B cell (primary cell): ENCODE data around the gene TAF1C. TPM values are rescaled to one million over a fixed set of nuclear protein-coding genes. Genes with fewer than 3 reads are reported as not detected.

ENCODE experiments used
- ATAC-seq: fragments of 200-7000 bp; cut with Tn5 transposase; one replicate; pipeline ENCODE4 v1.10.0; 2021; ENCODE audit warnings: low read depth, mild to moderate bottlenecking, moderate number of reproducible peaks, moderate library complexity
- CTCF ChIA-PET: fragments of 350-600 bp; sonication (Branson Sonifier 250); formaldehyde crosslinking; loops from one replicate; lab custom pipeline; 2021; ENCODE audit warnings: antibody characterized with exemption, inconsistent platforms; lab: Charles Lee
- POLR2A ChIA-PET: fragments of 350-600 bp; sonication (Branson Sonifier 250); formaldehyde crosslinking; loops from one replicate; lab custom pipeline; 2021; ENCODE audit warnings: antibody characterized with exemption; lab: Charles Lee
- DNase-seq: peaks from one replicate; pipeline ENCODE4 v3.0.0; 2013
- H2AFZ ChIP-seq: 2 replicates; pipeline ENCODE4 v1.6.1; 2012; ENCODE audit warnings: mild to moderate bottlenecking, low read depth, low read length; ENCODE audit not compliant: insufficient read depth, poor library complexity, severe bottlenecking
- H3K27ac ChIP-seq, 2 donors: 1 replicate in 1 of 2; 2 replicates in 1 of 2; pipeline ENCODE4 v1.5.1; 2012 to 2013; ENCODE audit warnings: low read length in 2 of 2, mild to moderate bottlenecking in 2 of 2, moderate library complexity in 1 of 2
- H3K27me3 ChIP-seq, 4 experiments: fragments of 200-600 bp in 1 of 4; sonication (generic) in 1 of 4; replicated peaks in 1 of 4; 1 replicate in 2 of 4; 2 replicates in 2 of 4; pipeline versions ENCODE4 v1.6.1 to v1.7.0; 2013 to 2016; ENCODE audit warnings: low read length in 3 of 4, mild to moderate bottlenecking in 2 of 4, mixed read lengths in 1 of 4, moderate library complexity in 1 of 4; ENCODE audit not compliant: insufficient read depth in 4 of 4, control insufficient read depth in 3 of 4; ENCODE audit errors: control extremely low read depth in 1 of 4
- H3K36me3 ChIP-seq, 2 experiments: replicated peaks in 1 of 2; 1 replicate in 1 of 2; 2 replicates in 1 of 2; pipeline versions ENCODE4 v1.6.1 to v1.7.1; 2013; ENCODE audit warnings: low read length in 1 of 2; ENCODE audit not compliant: insufficient read depth in 2 of 2, control insufficient read depth in 1 of 2; ENCODE audit errors: control extremely low read depth in 1 of 2, extremely low read depth in 1 of 2
- H3K4me1 ChIP-seq, 2 donors: fragments of 200-600 bp in 1 of 2; sonication (generic) in 1 of 2; 1 replicate in 1 of 2; 2 replicates in 1 of 2; pipeline versions ENCODE4 v1.5.1 to v1.6.1; 2013 to 2017; ENCODE audit warnings: low read length in 2 of 2; ENCODE audit not compliant: control insufficient read depth in 2 of 2, insufficient read depth in 2 of 2
- H3K4me2 ChIP-seq: replicated peaks from 2 replicates; pipeline ENCODE3; 2012; ENCODE audit warnings: mild to moderate bottlenecking, low read depth, low read length; ENCODE audit not compliant: poor library complexity, severe bottlenecking
- H3K4me3 ChIP-seq, 5 experiments: fragments of 200-600 bp in 1 of 5; sonication (generic) in 1 of 5; 1 replicate in 3 of 5; 2 replicates in 2 of 5; pipeline versions ENCODE4 v1.5.1 to v1.7.0; 2011 to 2016; ENCODE audit warnings: low read length in 4 of 5, mild to moderate bottlenecking in 4 of 5, low read depth in 2 of 5, control low read depth in 1 of 5, moderate library complexity in 1 of 5; ENCODE audit not compliant: insufficient read depth in 1 of 5; ENCODE audit errors: control extremely low read depth in 1 of 5, extremely low read depth in 1 of 5
- H3K79me2 ChIP-seq: fragments of 200-600 bp; sonication (generic); one replicate; pipeline ENCODE4 v1.6.0; 2016; ENCODE audit warnings: low read length; ENCODE audit not compliant: control insufficient read depth, insufficient read depth
- H3K9ac ChIP-seq: fragments of 200-600 bp; sonication (generic); 2 replicates; pipeline ENCODE4 v1.6.1; 2017; ENCODE audit warnings: mild to moderate bottlenecking, low read length, moderate library complexity
- H3K9me3 ChIP-seq, 3 donors: one replicate each; pipeline versions ENCODE4 v1.6.1 to v1.7.1; 2013; ENCODE audit warnings: low read length in 2 of 3; ENCODE audit not compliant: control insufficient read depth in 2 of 3, insufficient read depth in 1 of 3; ENCODE audit errors: control extremely low read depth in 1 of 3
- H4K20me1 ChIP-seq: 2 replicates; pipeline ENCODE4 v1.6.0; 2012; ENCODE audit warnings: mild to moderate bottlenecking, low read length; ENCODE audit not compliant: insufficient read depth, control insufficient read depth, poor library complexity, severe bottlenecking
- H3K27ac Mint-ChIP-seq: one replicate; pipeline ENCODE4 v1.8.0; 2021; ENCODE audit warnings: mixed read lengths
- H3K27me3 Mint-ChIP-seq: one replicate; pipeline ENCODE4 v1.8.0; 2021; ENCODE audit warnings: mixed read lengths
- H3K4me1 Mint-ChIP-seq: one replicate; pipeline ENCODE4 v1.8.0; 2021; ENCODE audit warnings: mixed read lengths
- H3K4me3 Mint-ChIP-seq: one replicate; pipeline ENCODE4 v1.8.0; 2021; ENCODE audit warnings: mixed read lengths
- H3K9me3 Mint-ChIP-seq: one replicate; pipeline ENCODE4 v1.8.0; 2022; ENCODE audit warnings: mixed read lengths; ENCODE audit not compliant: insufficient read depth
- EZH2 ChIP-seq: IDR thresholded peaks from 2 replicates; pipeline ENCODE4 v1.6.1; 2012; ENCODE audit warnings: borderline replicate concordance, low read depth, mild to moderate bottlenecking, moderate library complexity, low read length; ENCODE audit not compliant: insufficient read depth, poor library complexity, severe bottlenecking
- WGBS: methylation state at CpG from one replicate; pipeline ENCODE4 v1.1.5; 2013; ENCODE audit warnings: missing lambda C conversion rate; ENCODE audit not compliant: insufficient coverage; 5-methylcytosine and 5-hydroxymethylcytosine counted together
- intact Hi-C: fragments of 100-400 bp; cut with micrococcal nuclease; formaldehyde crosslinking; loops from one replicate; pipeline ENCODE4 v1.10.0; 2022
- polyA plus RNA-seq: library from polyadenylated mRNA; depleted of rRNA; stranded (reverse); fragments of >200 nt; gene quantifications from 2 replicates; pipeline ENCODE4 v1.2.3, GENCODE V29; 2012
- total RNA-seq, 2 donors: library from RNA; stranded (reverse); fragments of 120-200 nt in 1 of 2; gene quantifications; 1 replicate in 1 of 2; 2 replicates in 1 of 2; pipeline versions ENCODE4 v1.2.3 to v1.2.4, GENCODE V29; 2013 to 2022
- TF ChIP-seq, protein P1 (sequence below): fragments of 200-600 bp; IDR thresholded peaks from one replicate; pipeline ENCODE4 v1.8.0; 2022; ENCODE audit warnings: antibody characterized with exemption, mild to moderate bottlenecking

TAF1C gene
- total and polyA plus RNA-seq, 2 donors (not counting 1 experiment from before 2014, with no cell fraction given), result 115 to 125 TPM

DNA sequence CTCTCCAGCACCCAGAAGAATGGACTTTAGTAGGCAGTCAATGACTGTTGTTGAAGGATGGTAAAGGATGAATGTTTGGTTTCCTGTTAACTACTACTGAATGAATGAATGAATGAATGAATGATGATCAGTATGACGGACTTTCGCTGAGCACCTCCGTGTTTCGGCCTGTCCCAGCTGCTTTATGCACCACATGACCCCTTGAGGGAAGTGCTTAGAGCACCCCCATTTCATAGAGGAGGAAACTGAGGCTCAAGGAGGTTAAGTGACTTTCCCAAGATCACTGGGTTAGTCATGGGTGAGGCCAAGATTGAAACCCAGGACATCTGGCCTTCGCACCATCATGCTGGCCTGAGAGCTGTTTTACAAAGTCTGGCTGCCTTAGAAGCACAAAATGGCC lies 46.1 kb upstream of the TAF1C start:
- Histone ChIP-seq H3K9me3 (no peaks in the 10 kb centered on the region), H3K27ac (no peak overlapping the region), H3K4me3 (no peak overlapping the region), H3K36me3 (no peaks in the 10 kb centered on the region), H3K9ac (no peak overlapping the region), H4K20me1 (no peaks in the 10 kb centered on the region), H3K4me2 (no peak overlapping the region), H3K27me3 (peaks cover 0 to 3% (median 0%) of the 10 kb centered on the region in 4 experiments), H3K79me2 (no peaks in the 10 kb centered on the region), H2AFZ (no peak overlapping the region), H3K4me1 (no peaks in the 10 kb centered on the region)
- Mint-ChIP-seq H3K4me1 (no peaks in the 10 kb centered on the region), H3K27ac (no peak overlapping the region), H3K9me3 (no peaks in the 10 kb centered on the region), H3K4me3 (no peak overlapping the region), H3K27me3 (peaks cover 10% of the 10 kb centered on the region)
- no peak for TF ChIP-seq EZH2
- TF ChIP-seq, protein P1, sequence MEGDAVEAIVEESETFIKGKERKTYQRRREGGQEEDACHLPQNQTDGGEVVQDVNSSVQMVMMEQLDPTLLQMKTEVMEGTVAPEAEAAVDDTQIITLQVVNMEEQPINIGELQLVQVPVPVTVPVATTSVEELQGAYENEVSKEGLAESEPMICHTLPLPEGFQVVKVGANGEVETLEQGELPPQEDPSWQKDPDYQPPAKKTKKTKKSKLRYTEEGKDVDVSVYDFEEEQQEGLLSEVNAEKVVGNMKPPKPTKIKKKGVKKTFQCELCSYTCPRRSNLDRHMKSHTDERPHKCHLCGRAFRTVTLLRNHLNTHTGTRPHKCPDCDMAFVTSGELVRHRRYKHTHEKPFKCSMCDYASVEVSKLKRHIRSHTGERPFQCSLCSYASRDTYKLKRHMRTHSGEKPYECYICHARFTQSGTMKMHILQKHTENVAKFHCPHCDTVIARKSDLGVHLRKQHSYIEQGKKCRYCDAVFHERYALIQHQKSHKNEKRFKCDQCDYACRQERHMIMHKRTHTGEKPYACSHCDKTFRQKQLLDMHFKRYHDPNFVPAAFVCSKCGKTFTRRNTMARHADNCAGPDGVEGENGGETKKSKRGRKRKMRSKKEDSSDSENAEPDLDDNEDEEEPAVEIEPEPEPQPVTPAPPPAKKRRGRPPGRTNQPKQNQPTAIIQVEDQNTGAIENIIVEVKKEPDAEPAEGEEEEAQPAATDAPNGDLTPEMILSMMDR, result no peak
- WGBS, result 100% methylated on average over 4 of the region's 5 CpGs
- ATAC-seq (no peak), DNase-seq (no peak)
- CTCF ChIA-PET, result no interaction called here
- POLR2A ChIA-PET, result no interaction called here
- intact Hi-C loops, result no loop called here

DNA sequence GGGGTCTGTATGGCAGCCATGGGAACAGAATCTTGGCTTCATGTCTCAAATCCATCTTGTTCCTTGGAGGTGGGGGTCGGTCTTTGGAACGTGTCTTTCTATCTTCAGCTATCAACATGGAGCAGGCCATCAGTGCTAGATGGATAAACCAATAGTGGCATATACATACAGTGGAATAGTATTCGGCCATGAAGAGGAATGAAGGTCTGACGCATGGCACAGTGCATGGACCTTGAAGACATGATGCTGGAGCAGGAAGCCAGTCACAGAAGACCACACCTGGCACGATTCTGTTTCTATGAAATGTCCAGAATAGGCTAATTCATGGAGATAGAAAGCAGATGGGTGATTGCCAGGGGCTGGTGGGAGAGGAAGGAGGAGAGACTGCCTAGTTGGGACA lies 45.2 kb upstream of the TAF1C start:
- TF ChIP-seq, protein P1, result no peak
- no peak for TF ChIP-seq EZH2
- Mint-ChIP-seq H3K4me3 (no peak overlapping the region), H3K27me3 (peaks cover 15% of the 10 kb centered on the region), H3K4me1 (no peaks in the 10 kb centered on the region), H3K9me3 (no peaks in the 10 kb centered on the region), H3K27ac (no peak overlapping the region)
- no peak overlapping the region for H3K9ac ChIP-seq
- intact Hi-C loops, result no loop called here
- ATAC-seq, result no peak
- CTCF ChIA-PET, result no interaction called here
- POLR2A ChIA-PET, result no interaction called here
- H3K4me2 ChIP-seq, result no peak overlapping the region
- H3K27me3 ChIP-seq, result no peaks in the 10 kb centered on the region
- H3K4me1 ChIP-seq, result no peaks in the 10 kb centered on the region
- no peak overlapping the region for H3K27ac ChIP-seq
- no peak for DNase-seq
- no peak overlapping the region for H2AFZ ChIP-seq
- H3K79me2 ChIP-seq, result no peaks in the 10 kb centered on the region
- WGBS, result 92% methylated on average over 3 of the region's 5 CpGs
- no peaks in the 10 kb centered on the region for H3K9me3 ChIP-seq
- H4K20me1 ChIP-seq, result no peaks in the 10 kb centered on the region
- no peaks in the 10 kb centered on the region for H3K36me3 ChIP-seq
- no peak overlapping the region for H3K4me3 ChIP-seq
